ENCODE measurements around the gene ARHGAP19.

ARHGAP19 gene

GRCh38 chr10:97292097-97292861, at the start of gene ARHGAP19:
ARHGAP19 (minus strand) TSS chr10:97292637; CDS start chr10:97292627, 10 bp downstream.
- peak; percentile 89 to 91 for DNase-seq (ENCODE audit: low read depth in 2 of 2)

GRCh38 chr10:97341416-97341815, 49.0 kb upstream of the ARHGAP19 start:
- DNase-seq (ENCODE audit: low read depth in 2 of 2) = no peak

- DNase-seq (ENCODE audit: low read depth in 2 of 2) = no peak
Observed at GRCh38 chr10:97338041-97338440, 45.6 kb upstream of the ARHGAP19 start.

GRCh38 chr10:97336942-97337831, 44.8 kb upstream of the ARHGAP19 start:
- DNase-seq (ENCODE audit: low read depth in 2 of 2) = no peak

- DNase-seq (ENCODE audit: low read depth in 2 of 2) = no peak
Observed at GRCh38 chr10:97336446-97336845, 44.0 kb upstream of the ARHGAP19 start.

GRCh38 chr10:97336006-97336405, 43.6 kb upstream of the ARHGAP19 start:
- DNase-seq (ENCODE audit: low read depth in 2 of 2) = no peak

GRCh38 chr10:97335188-97335619, 42.8 kb upstream of the ARHGAP19 start:
- no peak for DNase-seq (ENCODE audit: low read depth in 2 of 2)

- peak; percentile 74 to 78 for DNase-seq (ENCODE audit: low read depth in 2 of 2)
Observed at GRCh38 chr10:97334370-97335175, 42.1 kb upstream of the ARHGAP19 start, which contains the start of gene FRAT2. FRAT2 (minus strand) TSS chr10:97334729; CDS start chr10:97334572, 157 bp downstream.

- DNase-seq (ENCODE audit: low read depth in 2 of 2) = peak; percentile 16 to 27
Observed at GRCh38 chr10:97333601-97334369, 41.3 kb upstream of the ARHGAP19 start.

- DNase-seq (ENCODE audit: low read depth in 2 of 2) = no peak
Observed at GRCh38 chr10:97333351-97333600, 40.8 kb upstream of the ARHGAP19 start.

- DNase-seq (ENCODE audit: low read depth in 2 of 2) = no peak
Observed at GRCh38 chr10:97332591-97333350, 40.3 kb upstream of the ARHGAP19 start.

GRCh38 chr10:97331153-97331703, 38.8 kb upstream of the ARHGAP19 start:
- DNase-seq (ENCODE audit: low read depth in 2 of 2) = no peak

- DNase-seq (ENCODE audit: low read depth in 2 of 2) = no peak
Observed at GRCh38 chr10:97329766-97330165, 37.3 kb upstream of the ARHGAP19 start.

- DNase-seq (ENCODE audit: low read depth in 2 of 2) = no peak
Observed at GRCh38 chr10:97328646-97329453, 36.4 kb upstream of the ARHGAP19 start.

- DNase-seq (ENCODE audit: low read depth in 2 of 2) = no peak
Observed at GRCh38 chr10:97327348-97328294, 35.2 kb upstream of the ARHGAP19 start.

GRCh38 chr10:97325754-97326153, 33.3 kb upstream of the ARHGAP19 start:
- no peak for DNase-seq (ENCODE audit: low read depth in 2 of 2)

- no peak for DNase-seq (ENCODE audit: low read depth in 2 of 2)
Observed at GRCh38 chr10:97323501-97323900, 31.1 kb upstream of the ARHGAP19 start.

- DNase-seq (ENCODE audit: low read depth in 2 of 2) = no peak
Observed at GRCh38 chr10:97321804-97322190, 29.4 kb upstream of the ARHGAP19 start.
